ENCODE measurements around the gene SACS.
"Not testable (repeated sequence)": the region's sequence is repeated elsewhere in the genome, so short reads cannot be mapped to it uniquely, and the experiment has no call there.

SACS gene

DNA sequence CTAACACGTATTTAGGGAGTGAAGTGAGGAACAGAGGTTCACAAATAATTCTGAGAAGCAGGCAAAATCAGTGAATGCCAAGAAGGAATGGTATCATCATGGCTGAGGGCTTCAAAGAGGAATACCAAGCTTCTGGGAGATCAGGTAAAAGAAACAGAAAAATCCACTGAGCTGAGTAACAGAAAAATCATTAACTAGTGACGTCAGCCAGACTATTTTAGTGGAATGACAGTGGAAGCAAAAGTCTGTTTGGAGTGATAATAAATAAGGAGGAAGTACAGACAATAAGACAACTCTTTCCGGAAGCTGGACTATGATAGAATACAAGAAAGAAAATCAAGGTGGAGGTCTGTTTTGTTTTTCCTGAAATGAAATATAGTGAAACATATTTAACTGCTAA is 83.5 kb downstream of the SACS start:
- DNase-seq: no peak

DNA sequence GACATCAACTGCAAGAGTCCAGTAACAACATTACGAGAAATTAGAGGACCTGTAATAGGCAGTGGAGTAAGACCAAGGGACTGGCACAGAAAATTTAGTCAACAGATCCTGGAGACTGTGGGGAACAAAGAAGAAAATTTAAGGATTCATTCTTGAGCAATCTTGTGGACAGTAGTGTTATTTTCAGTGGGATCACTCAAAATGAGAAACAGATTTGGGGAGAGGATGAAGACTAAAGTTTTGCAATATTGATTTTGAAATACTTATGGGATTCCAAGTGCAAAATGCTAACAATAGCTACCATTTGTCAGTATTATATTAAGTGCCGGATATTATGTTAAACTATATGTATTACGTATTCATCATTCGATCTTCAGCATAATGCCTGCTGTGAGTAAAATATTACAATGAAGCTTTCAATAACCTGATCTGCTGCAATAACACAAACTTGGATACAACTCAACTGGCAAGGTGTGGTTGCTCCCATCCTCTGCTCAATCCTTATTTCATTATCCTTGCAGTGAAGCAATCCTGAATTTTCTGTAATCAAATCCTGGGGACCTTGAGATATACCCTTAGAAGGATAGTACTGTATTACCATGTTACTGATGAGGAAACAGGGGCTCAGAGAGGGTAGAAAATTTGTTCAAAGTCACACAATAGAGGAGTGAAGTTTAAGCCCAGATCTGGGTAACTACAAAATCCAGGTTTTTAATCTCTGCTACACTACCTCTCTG is 84.2 kb downstream of the SACS start:
- no peak for DNase-seq

GRCh38 chr13:23348262-23349127 is 85.0 kb downstream of the SACS start:
- DNase-seq: no peak

DNA sequence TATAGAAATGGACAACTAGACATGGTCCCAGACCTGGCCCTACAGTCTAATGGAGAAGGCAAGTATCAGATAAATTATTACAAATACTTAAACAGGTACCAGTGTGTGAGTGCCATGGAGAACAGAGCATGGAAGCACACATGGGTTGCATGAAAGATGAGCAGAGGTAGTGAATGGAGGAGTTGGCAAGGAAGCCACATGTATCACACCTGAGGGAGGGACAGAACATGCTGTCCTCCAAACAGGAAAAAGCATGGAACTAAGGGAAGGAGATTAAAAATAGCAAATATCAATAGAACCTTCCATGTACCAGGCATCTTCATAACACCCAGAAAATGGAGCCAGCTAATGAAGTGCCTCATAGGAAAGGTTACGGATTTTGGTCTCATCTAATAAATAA is 85.9 kb downstream of the SACS start:
- no peak for DNase-seq

- no peak for DNase-seq
These were observed 88.4 kb downstream of the SACS start for GRCh38 chr13:23344931-23345595.

DNA sequence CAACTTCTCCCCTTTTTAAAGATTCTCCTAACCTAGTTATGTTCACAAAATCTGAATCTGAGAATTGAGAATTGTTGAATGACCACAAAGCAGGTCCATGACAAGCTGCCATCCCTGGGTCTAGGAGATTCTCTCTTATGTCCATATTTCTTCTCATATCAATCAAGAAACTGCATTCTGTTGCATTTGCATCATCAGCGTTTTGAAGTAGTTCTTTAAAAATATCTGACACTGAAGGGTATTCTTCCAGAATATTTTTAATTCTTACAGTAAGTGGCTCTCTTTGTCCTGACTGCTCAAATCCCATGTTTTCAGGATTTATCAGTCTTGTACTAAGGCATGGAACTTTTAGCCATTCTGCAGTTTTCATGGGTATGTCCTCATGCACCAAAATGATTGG is 94.3 kb downstream of the SACS start:
- DNase-seq: no peak

GRCh38 chr13:23330356-23330755 is 103.1 kb downstream of the SACS start:
- DNase-seq: no peak

GRCh38 chr13:23325191-23325590 is 108.3 kb downstream of the SACS start:
- no peak for DNase-seq

- DNase-seq: no peak
These were observed 109.4 kb downstream of the SACS start for GRCh38 chr13:23323946-23324709.

DNA sequence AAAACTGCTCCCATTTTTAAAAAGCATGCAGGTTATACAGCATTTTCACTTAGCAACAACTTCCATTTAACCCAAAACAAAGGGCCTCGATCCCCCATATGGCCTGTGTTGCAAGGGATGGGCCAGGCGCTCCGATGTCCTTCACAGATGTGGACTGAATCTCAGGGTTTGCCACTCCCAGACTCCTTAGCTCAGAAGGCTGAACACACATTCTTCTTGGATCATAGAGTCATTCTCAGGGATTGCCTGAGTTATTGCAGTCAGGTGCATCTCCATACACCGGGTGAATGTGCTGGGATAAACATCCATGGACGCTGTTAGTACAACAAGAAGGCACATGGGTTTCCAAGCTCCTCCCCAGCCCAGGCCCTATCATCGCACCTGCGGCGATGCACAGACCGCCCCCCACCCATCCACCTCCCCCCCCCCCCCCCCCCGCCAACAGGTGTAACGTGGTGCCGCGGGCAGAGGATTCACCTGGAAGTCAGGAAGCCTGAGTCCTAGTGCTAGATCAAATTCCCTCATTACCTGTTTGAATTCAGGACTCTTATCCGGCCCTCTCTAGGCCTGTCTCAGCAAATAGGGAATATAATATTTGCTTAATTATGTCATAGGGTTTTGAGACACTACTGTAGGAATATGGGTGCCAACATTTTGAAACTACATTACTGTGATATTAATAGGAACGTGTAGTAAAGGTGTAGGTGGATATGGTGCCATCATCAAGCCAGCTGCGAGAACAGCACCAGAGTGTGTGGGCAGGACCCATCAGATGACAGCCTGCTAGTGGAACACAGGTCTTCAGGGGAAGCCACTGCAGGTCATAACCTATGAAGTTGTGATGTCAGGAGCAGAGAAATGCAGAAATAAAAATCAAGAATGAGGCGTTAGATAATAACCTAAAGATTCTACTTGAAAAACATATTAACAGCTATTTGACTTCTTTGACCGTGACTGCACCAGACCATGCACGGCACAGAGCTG is 110.9 kb downstream of the SACS start:
- DNase-seq: no peak

DNA sequence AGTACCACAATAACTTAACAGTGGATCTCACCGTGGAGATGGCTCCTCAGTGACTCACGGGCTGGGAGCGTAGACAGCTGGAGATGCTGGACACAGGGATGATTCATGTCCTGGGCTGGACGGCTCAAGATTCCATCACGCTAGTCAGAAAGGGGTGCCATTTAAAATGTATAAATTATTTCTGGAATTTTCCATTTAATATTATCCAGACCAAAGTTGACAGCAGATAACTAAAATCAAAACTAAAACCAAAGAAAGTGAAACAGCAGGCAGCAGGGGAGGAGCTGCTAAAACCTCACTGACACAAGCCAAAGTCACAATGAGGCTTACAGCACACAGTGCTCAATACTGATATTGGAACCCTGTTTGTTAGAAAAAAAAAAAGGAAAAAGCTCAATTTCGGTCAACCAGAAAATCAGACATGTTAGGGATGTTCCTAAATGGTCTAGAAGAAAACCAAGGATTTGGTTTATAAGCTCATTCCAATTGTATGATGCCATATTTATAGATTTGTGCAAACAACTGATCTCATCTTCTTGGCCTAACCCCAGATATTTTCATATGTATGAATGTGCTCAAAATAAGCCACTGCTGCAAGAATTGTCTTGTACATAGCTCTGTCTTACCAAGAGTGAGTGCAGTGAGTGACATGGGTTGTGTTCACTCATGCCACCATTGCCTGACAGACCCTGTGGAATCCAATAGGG is 111.8 kb downstream of the SACS start:
- DNase-seq: no peak

DNA sequence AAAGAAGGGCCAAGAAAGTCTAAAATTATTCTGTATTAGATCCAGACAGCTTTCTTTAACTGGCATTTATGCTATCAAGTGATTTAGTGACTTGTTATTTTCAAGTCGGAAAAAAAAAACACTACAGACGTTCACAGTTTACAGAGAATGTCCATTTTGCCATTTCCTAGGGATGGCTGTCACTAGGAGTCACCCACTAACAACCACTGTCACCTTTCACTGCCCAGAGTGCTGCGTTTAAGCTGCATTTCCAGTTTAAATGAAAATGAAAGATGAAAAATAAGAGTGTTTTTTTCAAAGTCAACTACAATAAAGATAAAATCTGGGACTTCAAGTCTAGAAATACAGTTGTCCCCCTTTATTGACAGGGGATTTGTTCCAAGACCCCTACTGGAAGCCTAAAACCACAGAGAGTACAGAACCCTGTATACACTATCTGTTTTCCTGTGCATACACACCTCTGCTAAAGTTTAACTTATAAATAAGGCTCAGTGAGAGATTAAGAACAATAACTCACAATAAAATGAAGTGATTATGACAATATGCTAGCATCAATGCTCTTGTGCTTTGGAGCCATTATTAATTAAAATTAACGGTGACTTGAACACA is 112.5 kb downstream of the SACS start:
- DNase-seq: no peak

GRCh38 chr13:23319883-23320224 is 113.6 kb downstream of the SACS start:
- no peak for DNase-seq

- not testable (repeated sequence) for DNase-seq
These were observed 118.7 kb downstream of the SACS start for GRCh38 chr13:23314837-23315236.

DNA sequence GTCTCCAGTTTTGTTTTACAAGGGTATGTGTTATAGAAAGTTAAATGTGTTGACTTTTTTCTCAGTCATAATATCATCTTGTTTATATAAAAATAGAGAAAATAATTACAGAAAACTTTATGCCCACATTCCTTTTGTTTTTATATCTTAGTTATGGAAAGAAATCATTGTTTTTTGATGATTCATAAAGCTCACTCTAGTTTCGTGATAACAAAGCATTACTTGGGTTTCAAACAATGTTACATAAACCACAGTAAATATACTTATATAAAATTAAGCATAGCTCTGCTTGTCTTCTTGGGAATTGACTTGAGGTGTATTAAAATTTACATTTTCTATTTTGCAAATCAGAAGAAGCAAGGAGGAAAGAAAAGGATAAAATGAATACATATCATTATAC is 140.9 kb downstream of the SACS start:
- DNase-seq: no peak

DNA sequence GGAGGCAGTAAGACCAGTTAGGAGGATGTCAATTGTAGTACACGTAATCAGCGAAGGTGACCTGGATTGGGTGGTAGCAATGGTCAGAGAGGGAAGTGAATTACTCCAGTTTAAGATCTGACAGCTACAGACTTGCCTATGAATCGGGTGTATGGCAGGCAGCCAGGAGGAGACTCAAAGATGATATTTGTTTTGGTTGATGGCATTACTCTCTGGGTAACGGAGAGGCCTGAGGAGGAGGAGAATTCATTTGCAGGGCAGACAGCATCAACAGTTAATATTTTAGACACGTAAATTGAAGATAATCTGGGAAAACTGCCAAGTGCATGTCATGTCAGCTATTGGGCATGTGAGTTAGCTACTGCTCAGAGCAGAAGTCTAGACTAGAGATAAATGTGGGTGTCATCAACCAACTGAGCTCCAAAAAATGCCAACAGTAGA is 143.6 kb downstream of the SACS start:
- DNase-seq: no peak

- DNase-seq: no peak
These were observed 144.5 kb downstream of the SACS start for GRCh38 chr13:23288995-23289394.

DNA sequence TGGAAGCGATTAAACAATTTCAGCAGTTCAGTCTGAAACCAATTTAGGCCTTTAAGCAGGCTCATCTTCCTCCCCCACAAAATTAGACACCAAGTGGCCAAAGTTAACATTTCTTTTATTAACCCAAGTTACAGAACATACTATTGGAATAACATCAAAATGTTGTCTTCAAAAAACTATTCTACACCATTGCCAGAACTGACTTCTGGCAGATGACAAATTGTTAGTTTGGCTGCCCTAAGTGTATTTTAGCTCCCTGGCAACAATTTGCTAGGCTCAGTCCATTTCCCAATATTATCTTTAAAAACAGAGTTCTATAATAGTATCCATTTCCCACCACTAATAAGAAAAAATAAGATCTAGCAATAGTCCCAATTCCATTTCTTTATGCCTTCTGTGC is 144.9 kb downstream of the SACS start:
- DNase-seq: no peak

DNA sequence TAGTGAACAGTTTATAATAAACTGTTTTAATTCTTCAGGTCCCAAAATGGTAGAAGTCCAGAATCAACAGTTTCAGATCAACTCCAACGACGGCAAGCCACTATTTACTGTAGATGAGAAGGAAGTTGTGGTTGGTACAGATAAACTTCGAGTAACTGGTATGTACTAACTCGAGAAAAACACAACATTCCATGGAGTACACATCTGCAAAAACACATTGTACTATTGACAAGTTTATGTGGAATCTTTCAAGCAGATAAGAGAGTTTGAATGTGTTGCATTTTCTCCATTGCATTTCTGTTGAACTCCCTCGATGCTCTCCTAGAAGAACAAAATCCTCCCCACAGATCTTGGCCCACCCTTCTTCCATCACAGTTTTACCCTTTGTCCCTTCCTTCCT is 154.2 kb downstream of the SACS start:
- no peak for DNase-seq
